OCI-LY7 (cell line): ENCODE data around the gene MIOS.

ENCODE experiments used
- EZH2phosphoT487 ChIP-seq: fragments of 200-600 bp; sonication (generic); IDR thresholded peaks from 2 replicates; pipeline ENCODE4 v1.6.1; 2018; ENCODE audit warnings: low read depth, borderline replicate concordance, mild to moderate bottlenecking, mixed run types, antibody characterized with exemption, low read length, moderate library complexity, mixed read lengths
- TF ChIP-seq, protein P1 (sequence below): fragments of 200-600 bp; sonication (generic); conservative IDR thresholded peaks from 2 replicates; pipeline ENCODE4 v1.5.1; 2014; ENCODE audit warnings: mild to moderate bottlenecking, antibody characterized with exemption, low read length, moderate library complexity, mixed read lengths

- TF ChIP-seq, protein P1, sequence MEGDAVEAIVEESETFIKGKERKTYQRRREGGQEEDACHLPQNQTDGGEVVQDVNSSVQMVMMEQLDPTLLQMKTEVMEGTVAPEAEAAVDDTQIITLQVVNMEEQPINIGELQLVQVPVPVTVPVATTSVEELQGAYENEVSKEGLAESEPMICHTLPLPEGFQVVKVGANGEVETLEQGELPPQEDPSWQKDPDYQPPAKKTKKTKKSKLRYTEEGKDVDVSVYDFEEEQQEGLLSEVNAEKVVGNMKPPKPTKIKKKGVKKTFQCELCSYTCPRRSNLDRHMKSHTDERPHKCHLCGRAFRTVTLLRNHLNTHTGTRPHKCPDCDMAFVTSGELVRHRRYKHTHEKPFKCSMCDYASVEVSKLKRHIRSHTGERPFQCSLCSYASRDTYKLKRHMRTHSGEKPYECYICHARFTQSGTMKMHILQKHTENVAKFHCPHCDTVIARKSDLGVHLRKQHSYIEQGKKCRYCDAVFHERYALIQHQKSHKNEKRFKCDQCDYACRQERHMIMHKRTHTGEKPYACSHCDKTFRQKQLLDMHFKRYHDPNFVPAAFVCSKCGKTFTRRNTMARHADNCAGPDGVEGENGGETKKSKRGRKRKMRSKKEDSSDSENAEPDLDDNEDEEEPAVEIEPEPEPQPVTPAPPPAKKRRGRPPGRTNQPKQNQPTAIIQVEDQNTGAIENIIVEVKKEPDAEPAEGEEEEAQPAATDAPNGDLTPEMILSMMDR, result no peak
- no peak for TF ChIP-seq EZH2phosphoT487
Measured at GRCh38 chr7:7519528-7519927, 47.2 kb upstream of the MIOS start.
